Measurements from ENCODE around the gene PATJ.

GRCh38 chr1:62185677-62186076 is 443.4 kb downstream of the PATJ start:
- TF ChIP-seq TAF1 (IDR thresholded peaks at IDR 0.05; ENCODE audit: borderline replicate concordance, insufficient read depth, low read length), result no peak
- TF ChIP-seq POLR2AphosphoS5 (IDR thresholded peaks at IDR 0.05; ENCODE audit: low read depth, low read length), result no peak
